GM21360 (cell line): ENCODE measurements around the gene PRODH.
"Not testable (repeated sequence)": the region's sequence is repeated elsewhere in the genome, so short reads cannot be mapped to it uniquely, and the experiment has no call there.

ENCODE experiments used
- ATAC-seq: cut with Tn5 transposase; IDR thresholded peaks from one replicate; pipeline ENCODE4 v1.9.1; 2021; ENCODE audit warnings: mild to moderate bottlenecking, moderate library complexity; ENCODE audit not compliant: unreplicated experiment

The PRODH gene

GRCh38 chr22:18968011-18968749 lies 32.1 kb upstream of the PRODH start:
- ATAC-seq: no peak

GRCh38 chr22:18967391-18968010 lies 31.4 kb upstream of the PRODH start:
- not testable (repeated sequence) for ATAC-seq

GRCh38 chr22:18966748-18967147 lies 30.7 kb upstream of the PRODH start:
- no peak for ATAC-seq

GRCh38 chr22:18965526-18966421 lies 29.7 kb upstream of the PRODH start:
- no peak for ATAC-seq

- not testable (repeated sequence) for ATAC-seq
Observed at GRCh38 chr22:18964501-18965265, 28.6 kb upstream of the PRODH start.

- not testable (repeated sequence) for ATAC-seq
Observed at GRCh38 chr22:18964051-18964450, 28.0 kb upstream of the PRODH start.

GRCh38 chr22:18962308-18962635 lies 26.2 kb upstream of the PRODH start:
- ATAC-seq: no peak

- ATAC-seq: not testable (repeated sequence)
Observed at GRCh38 chr22:18961632-18962307, 25.7 kb upstream of the PRODH start.

- ATAC-seq: not testable (repeated sequence)
Observed at GRCh38 chr22:18961201-18961600, 25.1 kb upstream of the PRODH start.

GRCh38 chr22:18960166-18960820 lies 24.2 kb upstream of the PRODH start:
- not testable (repeated sequence) for ATAC-seq

GRCh38 chr22:18959741-18960140 lies 23.6 kb upstream of the PRODH start:
- ATAC-seq: not testable (repeated sequence)

GRCh38 chr22:18959266-18959665 lies 23.2 kb upstream of the PRODH start:
- not testable (repeated sequence) for ATAC-seq

GRCh38 chr22:18958738-18959137 lies 22.6 kb upstream of the PRODH start:
- ATAC-seq: not testable (repeated sequence)

- ATAC-seq: not testable (repeated sequence)
Observed at GRCh38 chr22:18958321-18958705, 22.2 kb upstream of the PRODH start.

- not testable (repeated sequence) for ATAC-seq
Observed at GRCh38 chr22:18957621-18958320, 21.7 kb upstream of the PRODH start.

- ATAC-seq: not testable (repeated sequence)
Observed at GRCh38 chr22:18956956-18957355, 20.9 kb upstream of the PRODH start.

- not testable (repeated sequence) for ATAC-seq
Observed at GRCh38 chr22:18956121-18956895, 20.2 kb upstream of the PRODH start.

GRCh38 chr22:18955696-18956095 lies 19.6 kb upstream of the PRODH start:
- ATAC-seq: no peak
